HepG2 (cell line): ENCODE results near the gene FANCG. TPM values are rescaled to one million over a fixed set of nuclear protein-coding genes. Genes with fewer than 3 reads are reported as not detected.
A peak's percentile ranks its signal among the peaks of the same experiment; 100 is the strongest.

Source experiments
- ATF2 ChIP-seq: sonication (generic); formaldehyde crosslinking; IDR thresholded peaks from 2 replicates; pipeline ENCODE4 v1.4.0; 2020; ENCODE audit warnings: missing genetic modification reagents
- CREBL2 ChIP-seq: sonication (generic); formaldehyde crosslinking; IDR thresholded peaks from 2 replicates; pipeline ENCODE4 v1.8.1; 2023; ENCODE audit warnings: missing genetic modification reagents, mild to moderate bottlenecking, borderline replicate concordance
- HBP1 ChIP-seq: IDR thresholded peaks from 2 replicates; pipeline ENCODE4 v1.6.1; 2016; ENCODE audit warnings: low read depth, control low read depth
- HMG20B ChIP-seq: conservative IDR thresholded peaks from 2 replicates; pipeline ENCODE4 v1.6.1; 2016; ENCODE audit warnings: missing genetic modification reagents, missing compliant biosample characterization
- HNRNPL ChIP-seq: fragments of 200-400 bp; formaldehyde crosslinking; IDR thresholded peaks from 2 replicates; pipeline ENCODE4 v1.6.1; 2017; ENCODE audit warnings: mild to moderate bottlenecking, low read depth, low read length
- IKZF5 ChIP-seq: IDR thresholded peaks from 2 replicates; pipeline ENCODE4 v1.6.1; 2018; ENCODE audit warnings: missing genetic modification reagents, mild to moderate bottlenecking, missing compliant biosample characterization
- MED8 ChIP-seq: sonication (generic); formaldehyde crosslinking; IDR thresholded peaks from 2 replicates; pipeline ENCODE4 v1.8.1; 2023; ENCODE audit warnings: mild to moderate bottlenecking, missing genetic modification reagents; ENCODE audit not compliant: insufficient replicate concordance
- NFIB ChIP-seq: sonication (generic); formaldehyde crosslinking; IDR thresholded peaks from 2 replicates; pipeline ENCODE4 v1.9.0; 2021; ENCODE audit warnings: missing genetic modification reagents, mild to moderate bottlenecking, borderline replicate concordance
- PITX1 ChIP-seq: sonication (generic); formaldehyde crosslinking; IDR thresholded peaks from 2 replicates; pipeline ENCODE4 v1.5.1; 2020; ENCODE audit warnings: mild to moderate bottlenecking, missing genetic modification reagents
- REL ChIP-seq: sonication (generic); formaldehyde crosslinking; conservative IDR thresholded peaks from 2 replicates; pipeline ENCODE4 v1.8.0; 2022; ENCODE audit warnings: mild to moderate bottlenecking, missing genetic modification reagents, moderate library complexity
- SNAPC5 ChIP-seq: sonication (generic); formaldehyde crosslinking; IDR thresholded peaks from 2 replicates; pipeline ENCODE4 v1.8.1; 2023; ENCODE audit warnings: mild to moderate bottlenecking, missing genetic modification reagents, borderline replicate concordance
- SRSF4 ChIP-seq: fragments of 200-400 bp; formaldehyde crosslinking; IDR thresholded peaks from one replicate; pipeline ENCODE4 v1.6.1; 2018; ENCODE audit warnings: mild to moderate bottlenecking, low read depth, low read length, moderate library complexity; ENCODE audit not compliant: poor library complexity, severe bottlenecking
- TBL1XR1 ChIP-seq: fragments of 150-350 bp; IDR thresholded peaks from 2 replicates; pipeline ENCODE4 v1.6.1; 2014; ENCODE audit warnings: borderline replicate concordance, low read length; ENCODE audit not compliant: partially characterized antibody
- TERF1 ChIP-seq: sonication (generic); formaldehyde crosslinking; IDR thresholded peaks from 2 replicates; pipeline ENCODE4 v1.8.0; 2022; ENCODE audit warnings: mild to moderate bottlenecking, missing genetic modification reagents, moderate library complexity
- YY1 ChIP-seq: IDR thresholded peaks from 2 replicates; pipeline ENCODE4 v1.6.1; 2011; ENCODE audit warnings: low read length, low read depth, moderate library complexity, mild to moderate bottlenecking; ENCODE audit not compliant: insufficient read depth, insufficient replicate concordance
- ZKSCAN8 ChIP-seq: IDR thresholded peaks from 2 replicates; pipeline ENCODE4 v1.6.1; 2016; ENCODE audit warnings: borderline replicate concordance, missing genetic modification reagents, missing compliant biosample characterization
- ZMAT5 ChIP-seq: sonication (generic); formaldehyde crosslinking; IDR thresholded peaks from 2 replicates; pipeline ENCODE4 v1.5.0; 2020; ENCODE audit warnings: mild to moderate bottlenecking, low read depth, missing genetic modification reagents, borderline replicate concordance
- ZNF234 ChIP-seq: sonication (generic); formaldehyde crosslinking; conservative IDR thresholded peaks from 2 replicates; pipeline ENCODE4 v1.5.1; 2020; ENCODE audit warnings: mild to moderate bottlenecking, missing genetic modification reagents
- ZNF235 ChIP-seq: sonication (generic); formaldehyde crosslinking; IDR thresholded peaks from 2 replicates; pipeline ENCODE4 v1.8.1; 2023; ENCODE audit warnings: mild to moderate bottlenecking, missing genetic modification reagents, borderline replicate concordance
- ZNF331 ChIP-seq: sonication (generic); formaldehyde crosslinking; IDR thresholded peaks from 2 replicates; pipeline ENCODE4 v1.4.0; 2020; ENCODE audit warnings: missing genetic modification reagents
- ZNF431 ChIP-seq: sonication (generic); formaldehyde crosslinking; IDR thresholded peaks from 2 replicates; pipeline ENCODE4 v1.9.0; 2022; ENCODE audit warnings: missing genetic modification reagents, low read depth, mild to moderate bottlenecking, borderline replicate concordance
- ZNF441 ChIP-seq: sonication (generic); formaldehyde crosslinking; IDR thresholded peaks from 2 replicates; pipeline ENCODE4 v1.7.0; 2021; ENCODE audit warnings: missing genetic modification reagents, borderline replicate concordance
- polyA plus RNA-seq, 8 experiments: library from polyadenylated mRNA; depleted of rRNA in 3 of 8; stranded (reverse) in 7 of 8; unstranded in 1 of 8; fragments of >200 nt; fragmentation: Illumina TruSeq in 4 of 8; extraction: Trizol in 4 of 8; gene quantifications; 2 replicates each; pipeline versions ENCODE4 v1.2.1 to v1.2.3, GENCODE V29; 2011 to 2016; ENCODE audit warnings: low read depth in 4 of 8, missing spikeins in 1 of 8, mixed read lengths in 1 of 8; ENCODE audit not compliant: insufficient read depth in 1 of 8
- total RNA-seq, 5 experiments: library from RNA; depleted of rRNA; stranded (reverse); fragments of >200 nt; fragmentation: Illumina TruSeq; extraction: Trizol; gene quantifications; 2 replicates each; pipeline ENCODE4 v1.2.3, GENCODE V29; 2016; ENCODE audit warnings: low read depth in 1 of 5

FANCG gene
- total and polyA plus RNA-seq, 2 of the 13 experiments (the other 11 are each of a cell fraction or from before 2014, with no cell fraction given) = 14.4 to 45.1 TPM

- TF ChIP-seq ZNF234 (peak; percentile 90; the same call in 1 of the 2 replicates), PITX1 (CRISPR knock-in tag) (peak; percentile 77), ZKSCAN8 (CRISPR knock-in tag) (no peak), SNAPC5 (CRISPR knock-in tag) (no peak; the same call in 1 of the 2 replicates), REL (0 out of 2 replicates have a peak, but pooled peaks have one; percentile 34), ZNF431 (CRISPR knock-in tag) (peak; percentile 86; the same call in 1 of the 2 replicates), SRSF4 (no peak), HMG20B (CRISPR knock-in tag) (0 out of 2 replicates have a peak, but pooled peaks have one; percentile 31), ZMAT5 (CRISPR knock-in tag) (no peak), NFIB (CRISPR knock-in tag) (no peak), TERF1 (no peak), IKZF5 (CRISPR knock-in tag) (peak; percentile 88), TBL1XR1 (no peak), MED8 (no peak), YY1 (peak; percentile 85), ZNF441 (no peak; the same call in 1 of the 2 replicates), HBP1 (CRISPR knock-in tag) (peak; percentile 81; the same call in 1 of the 2 replicates), CREBL2 (peak; percentile 55; the same call in 1 of the 2 replicates), ZNF235 (CRISPR knock-in tag) (no peak), ATF2 (CRISPR knock-in tag) (peak; percentile 84), ZNF331 (CRISPR knock-in tag) (peak; percentile 47; the same call in 1 of the 2 replicates), HNRNPL (peak; percentile 53; the same call in 1 of the 2 replicates)
These were observed 16.5 kb upstream of the FANCG start, which contains the start of gene PIGO (continued) for GRCh38 chr9:35096035-35096849.
